Stimulated activated CD4-positive, alpha-beta T cell treated with anti-CD3 and anti-CD28 coated beads, Interleukin-2, amount 100 ng/mL, for 4 hours (primary cell): ENCODE data around the gene RASSF5.
"Not testable (repeated sequence)": the region's sequence is repeated elsewhere in the genome, so short reads cannot be mapped to it uniquely, and the experiment has no call there.

Experiments
- DNase-seq: peaks from one replicate; pipeline ENCODE4 v3.0.0-alpha.2; 2020; ENCODE audit warnings: low read depth

RASSF5 gene

DNA sequence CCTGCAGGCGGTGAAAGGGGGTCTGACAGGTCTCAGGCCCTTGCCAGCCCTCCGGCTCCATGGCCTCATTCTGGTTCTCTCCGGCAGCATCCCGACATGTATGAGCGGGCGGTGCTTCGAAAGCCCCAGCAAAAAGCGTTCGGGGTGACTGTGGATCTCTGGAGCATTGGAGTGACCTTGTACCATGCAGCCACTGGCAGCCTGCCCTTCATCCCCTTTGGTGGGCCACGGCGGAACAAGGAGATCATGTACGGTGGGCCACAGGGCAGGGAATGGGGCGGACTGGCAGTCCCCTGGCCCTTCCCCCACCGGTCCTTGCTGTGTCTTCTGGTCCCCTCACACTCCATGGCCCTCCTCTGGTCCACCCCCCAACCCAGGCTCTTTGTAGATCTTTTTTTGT, 30.7 kb upstream of the RASSF5 start:
- no peak for DNase-seq

- no peak for DNase-seq
Measured at GRCh38 chr1:206477110-206477509, 30.2 kb upstream of the RASSF5 start.

GRCh38 chr1:206477581-206478380, 29.6 kb upstream of the RASSF5 start:
- no peak for DNase-seq

DNA sequence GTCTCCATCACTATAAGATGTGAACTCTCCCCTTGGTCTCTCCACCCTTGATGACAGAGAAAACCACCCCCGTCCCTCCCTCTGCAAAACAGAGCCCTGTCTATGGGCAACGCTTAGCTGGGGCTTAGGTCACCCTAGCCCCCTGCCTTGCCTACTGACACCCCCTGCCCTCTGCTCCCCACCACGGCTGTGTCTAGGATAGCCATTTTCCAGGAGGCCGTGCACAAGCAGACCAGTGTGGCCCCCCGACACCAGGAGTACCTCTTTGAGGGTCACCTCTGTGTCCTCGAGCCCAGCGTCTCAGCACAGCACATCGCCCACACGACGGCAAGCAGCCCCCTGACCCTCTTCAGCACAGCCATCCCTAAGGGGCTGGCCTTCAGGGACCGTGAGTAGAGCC, 28.6 kb upstream of the RASSF5 start:
- DNase-seq = no peak

DNA sequence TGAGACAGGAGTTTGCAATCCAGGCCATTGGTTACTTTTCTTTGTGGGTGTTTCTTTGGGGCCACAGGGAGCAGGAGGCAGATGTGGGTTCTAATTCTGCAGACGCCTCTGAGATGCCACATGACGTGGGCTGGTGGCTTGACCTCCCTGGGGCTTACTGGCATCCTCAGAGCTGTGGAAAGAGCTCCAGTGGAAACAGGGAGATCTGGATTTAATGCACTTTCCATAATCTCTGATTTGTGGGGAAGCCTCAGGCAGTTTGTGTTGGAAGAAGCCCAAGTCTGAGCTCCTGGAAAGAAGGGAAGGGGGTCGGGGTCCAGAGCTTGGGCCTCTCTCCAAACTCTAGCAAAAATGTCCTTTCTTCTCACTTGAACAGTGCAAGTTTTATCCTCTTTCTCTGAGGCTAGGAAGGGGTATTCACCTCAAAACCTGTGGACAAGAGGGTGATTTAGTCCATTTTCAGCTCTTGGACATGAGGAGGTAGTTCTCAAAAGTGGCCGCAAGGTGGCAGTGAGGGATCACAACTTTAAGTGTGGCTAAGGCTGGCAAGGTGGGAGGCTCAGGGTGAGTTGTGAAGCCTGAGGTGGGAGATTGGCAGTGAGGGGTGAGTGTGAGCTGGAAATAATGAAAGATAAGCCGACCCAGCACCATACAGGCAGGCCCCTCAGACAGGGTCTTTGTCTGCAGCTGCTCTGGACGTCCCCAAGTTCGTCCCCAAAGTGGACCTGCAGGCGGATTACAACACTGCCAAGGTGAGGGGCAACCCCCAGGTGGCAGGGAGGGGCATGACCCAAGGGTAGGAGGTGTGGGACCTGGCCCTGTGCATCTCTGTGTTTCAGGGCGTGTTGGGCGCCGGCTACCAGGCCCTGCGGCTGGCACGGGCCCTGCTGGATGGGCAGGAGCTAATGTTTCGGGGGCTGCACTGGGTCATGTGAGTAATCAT, 27.9 kb upstream of the RASSF5 start:
- peak; percentile 63 for DNase-seq

DNA sequence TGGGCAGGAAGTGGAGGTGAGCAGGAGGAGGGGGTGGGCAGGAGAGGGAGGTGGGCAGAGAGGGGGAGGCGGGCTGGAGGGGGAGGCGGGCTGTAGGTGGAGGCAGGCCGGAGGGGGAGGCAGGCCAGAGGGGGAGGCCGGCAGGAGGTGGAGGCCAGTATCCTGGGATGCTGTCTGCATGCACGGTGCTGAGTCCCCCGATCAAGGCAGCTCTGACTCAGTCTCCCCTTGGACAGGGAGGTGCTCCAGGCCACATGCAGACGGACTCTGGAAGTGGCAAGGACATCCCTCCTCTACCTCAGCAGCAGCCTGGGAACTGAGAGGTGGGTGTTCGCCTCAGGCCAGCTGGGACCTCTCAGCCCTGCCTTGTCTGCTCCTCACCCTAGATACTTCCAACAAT, 27.1 kb upstream of the RASSF5 start:
- no peak for DNase-seq

DNA sequence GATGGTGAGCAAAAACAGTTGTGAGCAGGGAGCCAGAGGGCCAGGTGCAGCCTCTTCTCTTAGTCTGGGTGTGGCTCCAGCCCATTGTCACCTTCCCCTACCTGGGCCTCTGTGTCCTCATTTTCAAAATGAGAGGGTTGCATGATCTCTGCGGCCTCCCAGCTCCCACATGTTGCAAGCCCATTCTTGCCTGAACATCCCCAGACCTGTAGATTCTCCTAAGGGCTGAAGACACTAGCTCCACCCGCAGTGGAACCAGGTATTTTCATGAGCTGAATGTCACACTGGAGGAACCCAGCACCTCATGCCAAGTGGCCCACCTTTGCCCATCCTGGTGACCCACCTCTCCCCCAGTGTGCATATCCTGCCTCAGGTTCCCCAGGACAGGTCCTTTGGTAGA, 24.7 kb upstream of the RASSF5 start:
- no peak for DNase-seq

DNA sequence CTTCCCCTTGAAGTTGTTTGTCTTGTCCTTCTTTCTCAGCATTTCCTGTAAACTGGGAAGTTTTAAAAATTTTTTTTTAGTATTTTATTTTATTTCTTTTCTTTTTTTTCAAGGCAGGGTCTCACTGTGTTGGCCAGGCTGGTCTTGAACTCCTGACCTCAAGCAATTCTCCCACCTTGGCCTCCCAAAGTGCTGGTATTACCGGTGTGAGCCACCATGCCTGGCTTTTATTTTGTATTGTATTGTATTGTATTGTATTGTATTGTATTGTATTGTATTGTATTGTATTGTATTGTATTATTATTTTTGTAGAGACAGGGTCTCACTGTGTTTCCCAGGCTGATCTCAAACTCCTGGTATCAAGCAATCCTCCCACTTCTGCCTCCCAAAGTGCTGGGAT, 23.5 kb upstream of the RASSF5 start:
- not testable (repeated sequence) for DNase-seq

- DNase-seq = no peak
Measured at GRCh38 chr1:206484901-206485300, 22.4 kb upstream of the RASSF5 start.

DNA sequence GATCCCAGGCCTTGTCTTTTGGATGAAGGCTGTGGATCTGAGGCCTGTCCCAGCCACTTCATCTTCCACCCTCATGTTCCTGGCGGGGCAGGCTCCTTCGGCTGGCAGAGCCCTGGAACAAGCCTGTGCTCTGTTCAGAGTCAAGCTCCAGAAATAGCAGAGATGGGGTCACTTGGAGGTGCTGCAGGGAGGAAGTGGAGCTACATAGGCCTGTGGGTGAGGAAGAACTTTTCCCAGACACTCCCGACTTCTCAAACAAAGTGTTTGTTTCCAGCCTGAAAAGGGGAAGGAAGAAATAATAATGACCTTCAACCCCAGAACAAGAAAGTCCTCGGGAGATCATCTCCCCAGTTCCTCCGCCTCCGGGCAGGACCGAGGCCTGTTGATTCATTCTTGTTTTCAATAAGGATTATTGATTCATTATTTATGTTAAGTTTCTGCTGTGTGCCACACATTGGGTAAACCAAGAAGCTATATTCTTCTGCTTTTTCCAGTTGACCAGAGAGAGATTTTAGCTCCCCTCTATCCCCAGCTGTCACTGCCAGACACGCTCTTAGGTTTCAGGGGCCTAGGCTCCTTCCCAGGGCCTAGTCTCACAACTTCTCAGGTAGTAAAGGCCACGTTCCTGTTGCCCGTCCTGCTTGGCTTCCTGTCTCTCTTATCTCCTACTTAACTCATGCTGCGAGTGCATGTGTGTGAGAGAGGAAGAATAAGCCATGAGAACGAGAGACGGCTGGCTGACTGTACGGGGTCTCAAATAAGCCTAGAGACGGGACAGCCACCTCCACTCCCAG, 20.1 kb upstream of the RASSF5 start:
- no peak for DNase-seq

- DNase-seq = no peak
Measured at GRCh38 chr1:206487970-206488369, 19.4 kb upstream of the RASSF5 start.

GRCh38 chr1:206488466-206488865, 18.9 kb upstream of the RASSF5 start:
- DNase-seq = no peak

GRCh38 chr1:206489980-206490770, 17.2 kb upstream of the RASSF5 start:
- no peak for DNase-seq

DNA sequence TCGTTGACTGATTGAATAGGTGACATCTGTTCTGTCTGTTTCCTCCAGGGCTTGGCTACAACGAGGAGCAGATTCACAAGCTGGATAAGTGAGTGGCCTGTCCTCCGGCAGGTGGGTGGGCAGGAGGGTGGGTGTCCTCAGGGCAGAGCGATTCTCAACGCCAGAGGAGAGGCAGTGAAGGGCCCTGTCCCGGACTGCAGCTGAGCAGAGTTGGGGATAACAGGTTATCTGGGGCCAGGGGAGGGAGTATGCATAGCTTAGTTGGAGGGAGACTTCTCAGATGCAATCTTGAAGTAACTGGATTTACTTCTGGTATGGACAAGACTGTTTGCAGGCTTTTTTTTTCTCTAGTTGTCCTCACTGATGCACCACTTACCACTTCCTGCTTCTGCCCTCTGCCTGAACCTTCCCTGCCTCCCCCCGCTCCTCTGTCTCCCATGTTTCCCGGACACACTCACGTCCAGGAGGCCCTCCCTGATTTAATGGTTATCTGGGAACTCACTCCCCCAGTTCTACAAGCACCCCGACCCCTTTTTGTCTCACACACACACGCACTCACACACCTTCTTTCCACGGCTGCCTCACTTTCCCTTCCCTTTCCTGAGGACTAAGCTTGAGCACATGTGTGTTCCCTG, 16.4 kb upstream of the RASSF5 start:
- no peak for DNase-seq

GRCh38 chr1:206491616-206492015, 15.7 kb upstream of the RASSF5 start:
- DNase-seq = no peak

- no peak for DNase-seq
Measured at GRCh38 chr1:206492589-206492988, 14.7 kb upstream of the RASSF5 start.

DNA sequence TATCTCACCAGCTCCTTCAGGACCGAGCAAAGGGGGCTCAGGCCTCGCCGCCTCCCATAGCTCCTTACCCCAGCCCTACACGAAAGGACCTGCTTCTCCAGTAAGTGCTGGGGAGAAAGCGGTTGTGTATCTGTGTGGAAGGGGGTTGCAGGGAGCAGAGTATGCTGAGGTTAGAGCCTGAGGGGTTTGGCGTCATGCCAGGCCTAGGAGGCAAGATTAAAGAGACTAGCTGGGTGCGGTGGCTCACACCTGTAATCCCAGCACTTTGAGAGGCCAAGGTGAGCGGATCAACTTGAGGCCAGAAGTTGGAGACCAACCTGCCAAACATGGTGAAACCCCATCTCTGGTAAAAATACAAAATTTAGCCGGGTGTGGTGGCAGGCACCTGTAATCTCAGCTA, 14.1 kb upstream of the RASSF5 start:
- no peak for DNase-seq

GRCh38 chr1:206495011-206495461, 12.3 kb upstream of the RASSF5 start:
- no peak for DNase-seq

GRCh38 chr1:206495493-206496046, 11.8 kb upstream of the RASSF5 start:
- no peak for DNase-seq

- no peak for DNase-seq
Measured at GRCh38 chr1:206496131-206496793, 11.1 kb upstream of the RASSF5 start.
